NT2/D1 (cell line): ENCODE results near the gene KDM8.

ENCODE experiments used
- DNase-seq: peaks from one replicate; pipeline ENCODE4 v3.0.0-alpha.2; 2011; ENCODE audit warnings: low read depth, low spot score
- H3K27me3 ChIP-seq: 2 replicates; pipeline ENCODE4 v1.6.0; 2011; ENCODE audit warnings: mild to moderate bottlenecking; ENCODE audit not compliant: insufficient read length, insufficient read depth
- H3K36me3 ChIP-seq: 2 replicates; pipeline ENCODE4 v1.6.1; 2011; ENCODE audit warnings: mild to moderate bottlenecking, low read length, mixed read lengths; ENCODE audit not compliant: insufficient read depth, insufficient read length
- H3K4me1 ChIP-seq: 2 replicates; pipeline ENCODE4 v1.5.1; 2011; ENCODE audit not compliant: insufficient read depth, insufficient read length
- H3K4me3 ChIP-seq: 2 replicates; pipeline ENCODE4 v1.5.1; 2011; ENCODE audit warnings: low read depth; ENCODE audit not compliant: insufficient read length
- H3K9ac ChIP-seq: 2 replicates; pipeline ENCODE4 v1.6.0; 2011; ENCODE audit warnings: low read depth; ENCODE audit not compliant: insufficient read length
- H3K9me3 ChIP-seq: 2 replicates; pipeline ENCODE4 v1.5.1; 2011; ENCODE audit warnings: mild to moderate bottlenecking, low read length; ENCODE audit not compliant: insufficient read depth
- SUZ12 ChIP-seq: IDR thresholded peaks from 2 replicates; pipeline ENCODE4 v1.6.1; 2011; ENCODE audit not compliant: insufficient read length, insufficient read depth; ENCODE audit errors: extremely low read depth
- YY1 ChIP-seq: IDR thresholded peaks from 2 replicates; pipeline ENCODE4 v1.6.1; 2011; ENCODE audit not compliant: insufficient read length, insufficient read depth
- ZNF274 ChIP-seq: IDR thresholded peaks from 2 replicates; pipeline ENCODE4 v1.6.1; 2011; ENCODE audit warnings: mild to moderate bottlenecking, low read depth, low read length

KDM8 gene

DNA sequence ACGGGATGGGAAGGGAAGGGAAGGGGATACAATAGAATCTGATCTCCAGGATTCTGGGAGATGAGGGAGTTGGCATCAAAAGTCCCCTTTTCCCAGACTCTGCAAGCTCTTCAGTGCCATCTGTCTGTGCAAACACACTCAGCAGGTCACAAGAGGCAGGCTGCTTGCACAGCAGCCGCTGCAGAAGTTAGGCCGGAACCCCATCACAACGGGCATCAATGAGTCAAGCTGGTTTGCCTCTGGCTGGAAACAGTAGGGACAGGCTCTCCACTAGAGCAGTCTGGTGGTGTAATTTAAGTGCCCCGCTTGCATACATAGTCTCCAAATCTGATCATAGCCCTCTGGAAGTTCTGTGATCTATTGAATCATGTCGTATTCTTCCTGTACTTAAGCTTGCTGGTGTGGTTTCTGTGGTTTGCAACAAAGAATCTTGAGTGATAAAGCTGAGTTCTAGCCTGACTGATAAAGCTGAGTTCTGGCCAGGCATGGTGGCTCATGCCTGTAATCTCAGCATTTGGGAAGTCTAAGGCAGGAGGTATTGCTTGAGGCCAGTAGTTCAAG, 33.7 kb upstream of the KDM8 start:
- H3K9me3 ChIP-seq: peaks cover 14% of the 10 kb centered on the region
- H3K4me3 ChIP-seq: no peak overlapping the region
- no peak overlapping the region for H3K9ac ChIP-seq
- DNase-seq: no peak
- no peaks in the 10 kb centered on the region for H3K4me1 ChIP-seq
- H3K27me3 ChIP-seq: no peaks in the 10 kb centered on the region
- no peaks in the 10 kb centered on the region for H3K36me3 ChIP-seq
- TF ChIP-seq SUZ12: no peak
- no peak for TF ChIP-seq ZNF274
- TF ChIP-seq YY1: no peak

DNA sequence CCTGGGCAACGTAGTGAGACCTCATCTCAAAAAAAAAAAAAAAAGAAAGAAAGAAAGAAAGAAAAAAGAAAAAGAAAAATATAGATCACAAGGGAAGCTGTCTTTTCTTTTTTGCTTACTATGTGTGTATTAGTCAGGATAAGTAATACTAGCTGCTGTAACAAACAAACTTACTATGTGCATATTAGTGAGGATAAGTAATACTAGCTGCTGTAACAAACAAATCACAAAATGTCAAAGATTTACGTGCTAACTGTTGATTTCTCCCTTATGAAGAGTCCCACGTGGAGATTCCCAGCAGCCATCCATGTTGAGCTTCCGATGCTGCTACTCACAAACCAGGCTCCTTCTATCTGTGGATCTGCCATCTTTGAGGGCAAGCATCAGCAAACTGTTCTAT, 31.7 kb upstream of the KDM8 start:
- H3K27me3 ChIP-seq: no peaks in the 10 kb centered on the region
- DNase-seq: no peak
- no peak for TF ChIP-seq YY1
- no peak for TF ChIP-seq ZNF274
- TF ChIP-seq SUZ12: no peak
- no peak overlapping the region for H3K4me3 ChIP-seq
- peaks cover 14% of the 10 kb centered on the region for H3K9me3 ChIP-seq
- H3K36me3 ChIP-seq: no peaks in the 10 kb centered on the region
- H3K9ac ChIP-seq: no peak overlapping the region
- no peaks in the 10 kb centered on the region for H3K4me1 ChIP-seq

DNA sequence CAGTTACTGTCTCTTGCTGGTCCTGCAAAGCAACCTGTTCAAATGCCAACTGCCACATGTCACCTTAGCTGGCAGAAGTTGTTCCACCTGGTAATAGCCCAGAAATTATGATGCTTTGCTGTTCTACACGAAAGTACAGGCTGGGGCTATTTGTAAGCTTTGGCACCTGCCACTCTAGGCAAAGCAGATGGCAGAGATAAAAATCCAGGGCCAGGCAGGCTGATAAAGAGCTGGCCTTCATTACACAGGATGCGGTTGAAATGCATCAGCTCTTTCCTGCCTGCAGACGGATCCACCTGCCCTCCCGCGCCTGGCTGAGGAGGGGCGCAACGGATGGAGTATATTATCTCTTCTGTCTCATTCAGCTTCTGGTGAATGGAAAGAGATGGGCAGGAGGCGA, 29.3 kb upstream of the KDM8 start:
- H3K4me1 ChIP-seq: no peaks in the 10 kb centered on the region
- no peak for DNase-seq

GRCh38 chr16:27174798-27175197, 28.5 kb upstream of the KDM8 start:
- H3K27me3 ChIP-seq: no peaks in the 10 kb centered on the region
- no peak for DNase-seq
- no peak for TF ChIP-seq ZNF274
- TF ChIP-seq YY1: no peak
- TF ChIP-seq SUZ12: no peak
- no peak overlapping the region for H3K4me3 ChIP-seq
- H3K4me1 ChIP-seq: no peaks in the 10 kb centered on the region
- H3K36me3 ChIP-seq: no peaks in the 10 kb centered on the region
- peaks cover 14% of the 10 kb centered on the region for H3K9me3 ChIP-seq
- H3K9ac ChIP-seq: no peak overlapping the region

More for the DNA sequence above, 29.3 kb upstream of the KDM8 start:
- Histone ChIP-seq H3K9me3 (peaks cover 14% of the 10 kb centered on the region), H3K27me3 (no peaks in the 10 kb centered on the region), H3K4me3 (no peak overlapping the region), H3K9ac (no peak overlapping the region), H3K36me3 (no peaks in the 10 kb centered on the region)
- TF ChIP-seq YY1 (no peak), SUZ12 (no peak), ZNF274 (no peak)

- no peak for DNase-seq
- Histone ChIP-seq H3K36me3 (no peaks in the 10 kb centered on the region), H3K4me1 (no peaks in the 10 kb centered on the region), H3K9ac (no peak overlapping the region), H3K4me3 (no peak overlapping the region), H3K9me3 (peaks cover 13% of the 10 kb centered on the region), H3K27me3 (no peaks in the 10 kb centered on the region)
- TF ChIP-seq YY1: no peak
- TF ChIP-seq ZNF274: no peak
- no peak for TF ChIP-seq SUZ12
These were observed 27.4 kb upstream of the KDM8 start for GRCh38 chr16:27175888-27176287.

- DNase-seq: no peak
- Histone ChIP-seq H3K27me3 (no peaks in the 10 kb centered on the region), H3K4me1 (no peaks in the 10 kb centered on the region)
These were observed 26.1 kb upstream of the KDM8 start for GRCh38 chr16:27177031-27177774.

GRCh38 chr16:27179500-27180072, 23.7 kb upstream of the KDM8 start:
- TF ChIP-seq SUZ12 (no peak), YY1 (no peak), ZNF274 (no peak)
- DNase-seq: peak; percentile 68
- Histone ChIP-seq H3K27me3 (no peaks in the 10 kb centered on the region), H3K4me3 (no peak overlapping the region), H3K9ac (no peak overlapping the region), H3K4me1 (no peaks in the 10 kb centered on the region), H3K36me3 (no peaks in the 10 kb centered on the region), H3K9me3 (no peaks in the 10 kb centered on the region)

More at GRCh38 chr16:27177031-27177774, 26.1 kb upstream of the KDM8 start:
- H3K4me3 ChIP-seq: no peak overlapping the region
- TF ChIP-seq YY1 (no peak), ZNF274 (no peak), SUZ12 (no peak)
- no peak overlapping the region for H3K9ac ChIP-seq
- H3K9me3 ChIP-seq: peaks cover under 1% of the 10 kb centered on the region; the same call in 1 of the 2 replicates
- no peaks in the 10 kb centered on the region for H3K36me3 ChIP-seq
